Activated T-helper 9 cell treated with anti-CD3 and anti-CD28 coated beads, Interleukin-2, amount 50 U/mL, for 16 hours (primary cell): ENCODE results near the gene ANGPTL5.
A peak's percentile ranks its signal among the peaks of the same experiment; 100 is the strongest.
"Not testable (repeated sequence)": the region's sequence is repeated elsewhere in the genome, so short reads cannot be mapped to it uniquely, and the experiment has no call there.

Experiments
- DNase-seq: peaks from one replicate; pipeline ENCODE4 v3.0.0-alpha.2; 2020; ENCODE audit warnings: low read depth

The ANGPTL5 gene

GRCh38 chr11:101916422-101916821, at the start of gene ANGPTL5:
ANGPTL5 (minus strand) TSS chr11:101916522; CDS start chr11:101907909, 8,613 bp downstream.
- no peak for DNase-seq

- not testable (repeated sequence) for DNase-seq
These were observed 47.9 kb upstream of the ANGPTL5 start for GRCh38 chr11:101964200-101964599.

DNA sequence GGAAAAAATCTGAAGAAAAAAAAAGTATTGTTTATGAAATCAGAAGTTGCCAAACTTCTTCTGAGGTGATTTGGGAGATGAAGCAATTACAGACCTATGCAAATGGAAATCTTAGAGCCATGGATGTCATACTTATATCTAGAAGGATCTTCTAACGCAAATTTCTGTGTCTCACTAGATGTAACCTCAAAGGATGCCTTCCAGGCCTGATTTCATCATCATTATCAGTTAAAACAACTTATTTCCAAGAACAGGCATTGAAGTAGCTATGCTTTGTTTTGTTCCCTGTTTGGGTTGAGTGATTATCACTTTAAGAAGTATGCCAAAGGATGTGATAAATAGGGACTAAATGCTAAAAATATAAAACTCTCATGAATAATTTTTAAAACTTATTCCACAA, 43.9 kb upstream of the ANGPTL5 start:
- DNase-seq = no peak

GRCh38 chr11:101955701-101956100, 39.4 kb upstream of the ANGPTL5 start:
- DNase-seq = no peak

- DNase-seq = no peak
These were observed 39.0 kb upstream of the ANGPTL5 start for GRCh38 chr11:101955278-101955677.

- DNase-seq = no peak
These were observed 33.4 kb upstream of the ANGPTL5 start for GRCh38 chr11:101949680-101950220.

GRCh38 chr11:101945448-101945847, 29.1 kb upstream of the ANGPTL5 start:
- DNase-seq = no peak

DNA sequence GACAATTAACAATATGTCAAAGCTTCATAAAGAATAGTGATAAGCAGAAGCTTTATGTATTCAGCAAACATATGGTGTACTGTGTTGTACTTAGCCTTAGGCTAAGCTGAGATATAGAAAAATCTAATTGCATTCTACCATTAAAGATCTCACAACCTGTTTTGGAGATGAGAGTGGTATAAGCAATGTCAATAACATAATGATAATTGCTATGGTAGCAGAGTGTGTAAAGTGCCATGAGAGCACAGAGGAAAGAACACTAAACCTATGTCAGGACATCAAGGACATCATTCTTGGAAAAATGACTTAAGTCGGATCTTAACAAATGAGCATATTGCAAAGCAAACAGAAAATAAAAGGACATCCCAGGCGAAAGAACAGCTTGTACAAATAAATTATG, 28.6 kb upstream of the ANGPTL5 start:
- DNase-seq = no peak

- no peak for DNase-seq
These were observed 24.7 kb upstream of the ANGPTL5 start for GRCh38 chr11:101940901-101941520.

GRCh38 chr11:101931692-101932091, 15.4 kb upstream of the ANGPTL5 start:
- DNase-seq = no peak

- no peak for DNase-seq
These were observed 13.1 kb upstream of the ANGPTL5 start for GRCh38 chr11:101929294-101929915.

- DNase-seq = no peak
These were observed 7.2 kb upstream of the ANGPTL5 start for GRCh38 chr11:101923554-101923953.

DNA sequence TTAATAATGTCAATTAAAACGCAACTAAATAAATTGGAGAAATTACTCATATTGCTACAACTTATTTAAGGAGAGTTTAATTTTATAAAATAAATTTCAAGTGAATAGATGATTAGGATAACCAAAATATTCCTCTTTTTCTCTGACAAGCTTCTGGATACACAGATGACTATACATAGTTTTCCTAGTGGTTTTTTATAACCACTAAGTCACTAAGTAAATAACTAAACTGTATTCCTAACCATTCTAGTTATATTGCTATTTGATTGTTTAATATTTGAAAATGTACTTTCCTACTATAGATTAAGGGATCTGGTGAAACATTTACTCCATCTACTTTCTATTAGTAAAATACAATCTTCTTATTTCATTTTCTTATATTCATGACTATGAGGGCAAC, 4.7 kb upstream of the ANGPTL5 start:
- no peak for DNase-seq

DNA sequence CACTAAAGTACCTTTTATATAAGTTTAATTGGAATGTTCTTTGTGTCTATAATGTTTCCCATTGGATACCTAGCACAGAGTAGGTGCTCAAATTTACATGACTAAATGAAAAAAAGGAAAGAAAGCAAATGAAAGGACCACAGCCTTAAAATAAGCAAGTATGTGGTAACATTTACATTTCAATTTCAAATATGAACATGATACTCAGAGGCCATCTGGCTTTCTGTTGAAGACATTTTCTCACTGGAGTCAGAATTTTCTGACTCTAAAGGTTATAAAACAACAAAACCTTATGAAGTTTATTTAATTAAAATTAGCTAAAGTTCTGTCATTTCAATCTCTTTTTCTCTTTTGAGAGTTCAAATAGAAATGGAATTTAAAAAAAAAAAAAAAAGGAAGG, 904 bp upstream of the ANGPTL5 start:
- no peak for DNase-seq

DNA sequence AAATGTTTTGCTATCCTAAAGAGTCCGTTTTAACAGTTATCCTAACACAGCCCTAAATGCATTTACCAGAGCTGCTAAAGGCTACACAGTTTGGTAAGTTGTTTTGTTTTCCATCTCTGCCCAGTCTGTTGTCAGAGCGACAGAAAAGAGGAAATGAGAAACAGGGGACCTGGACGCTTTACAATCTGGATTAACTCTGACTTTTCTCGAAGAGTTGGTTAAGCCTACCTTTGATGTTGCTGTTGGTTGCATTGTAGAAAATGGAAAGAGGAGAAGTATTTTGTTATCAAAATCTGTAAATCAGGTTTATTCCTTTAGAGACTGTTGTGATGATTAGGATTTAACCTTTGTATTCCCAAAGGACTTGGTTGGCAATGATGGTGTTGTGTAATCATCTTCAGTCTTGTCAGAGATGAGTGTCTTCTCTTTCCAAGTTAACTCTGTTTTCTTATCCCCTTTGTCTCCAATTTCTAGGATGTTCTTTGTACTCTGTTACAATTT, 481 bp downstream of the ANGPTL5 start:
- DNase-seq = no peak

DNA sequence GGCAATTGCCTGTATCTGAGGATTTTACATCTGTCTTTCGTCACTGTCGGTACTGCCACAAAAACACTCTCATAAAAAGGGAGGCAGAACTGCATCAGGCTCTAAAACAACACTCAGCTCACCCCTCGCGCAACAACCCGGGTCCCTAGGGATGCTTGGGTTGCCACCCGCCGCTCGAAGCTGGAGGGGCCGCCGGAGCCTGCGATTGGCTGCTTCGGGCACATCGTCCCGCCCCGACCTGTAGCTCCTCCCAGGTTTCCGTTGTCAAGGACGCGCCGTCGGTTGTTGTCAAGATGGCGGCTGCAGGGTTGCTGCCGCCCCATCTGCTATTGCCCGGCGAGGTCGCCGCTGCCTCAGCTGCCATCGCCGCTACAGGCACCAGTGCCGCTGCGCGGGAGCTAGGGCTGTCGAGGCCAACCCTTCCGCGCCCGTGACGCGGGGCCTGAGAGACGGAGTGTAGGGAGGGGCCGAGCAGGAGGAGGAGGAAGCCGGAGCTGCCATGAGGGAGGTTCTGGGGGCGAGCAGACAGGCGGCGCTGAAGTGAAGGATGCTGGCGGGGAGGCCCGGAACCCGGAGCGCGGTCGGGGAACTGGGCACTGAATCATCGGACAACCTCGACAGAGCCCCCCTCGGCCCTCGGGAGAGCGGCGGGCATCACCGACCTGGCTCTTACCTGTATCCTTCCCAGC, 1.4 kb downstream of the ANGPTL5 start, which contains the start of gene CEP126:
Gene CEP126 (plus strand): TSS at position 273 of the 689 bp plus-strand sequence. CDS start 275 bp downstream, at position 548.
- DNase-seq = peak; percentile 88

DNA sequence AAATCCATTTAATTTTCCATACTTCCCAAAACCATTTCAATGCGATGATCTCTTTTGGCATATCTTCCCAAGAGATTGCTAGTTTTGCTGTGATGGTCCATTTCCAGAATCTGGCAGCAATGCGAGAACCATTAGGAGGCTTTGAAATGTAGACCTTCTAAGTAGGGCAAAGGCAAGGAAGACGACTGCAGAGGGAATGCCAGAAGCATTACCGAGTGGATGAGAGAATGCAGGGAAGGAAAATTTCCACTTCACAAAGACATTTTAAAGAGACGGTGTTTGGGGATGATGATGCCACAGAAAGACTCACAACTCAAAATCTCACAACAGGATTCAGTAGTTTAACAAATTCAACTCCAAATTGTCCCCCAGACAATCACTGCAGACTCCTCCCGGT, 2.0 kb downstream of the ANGPTL5 start:
- no peak for DNase-seq

- no peak for DNase-seq
These were observed 2.7 kb downstream of the ANGPTL5 start for GRCh38 chr11:101913656-101914055.

DNA sequence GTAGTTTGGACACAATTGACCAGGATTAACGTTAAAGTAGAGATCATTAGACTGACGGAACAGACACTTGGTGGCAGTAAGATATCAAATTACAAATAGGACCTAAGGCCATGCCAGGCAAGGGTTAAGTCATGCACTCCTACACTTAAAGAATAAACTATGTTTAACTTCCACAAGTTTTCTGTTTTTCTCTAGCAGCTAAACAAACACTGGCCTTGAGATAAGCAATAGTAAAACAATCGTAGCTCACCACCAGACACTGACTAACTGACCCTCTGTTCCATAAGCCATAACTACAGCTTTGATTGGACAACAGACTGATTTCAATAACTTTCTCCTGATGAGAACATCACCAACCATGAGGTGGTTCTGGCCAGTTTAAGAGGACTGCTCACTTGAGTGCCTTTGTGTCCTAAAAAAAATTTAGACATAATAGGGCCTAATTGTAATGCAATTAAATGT, 3.5 kb downstream of the ANGPTL5 start:
- DNase-seq = no peak

GRCh38 chr11:101909087-101909486, 7.2 kb downstream of the ANGPTL5 start:
- no peak for DNase-seq

DNA sequence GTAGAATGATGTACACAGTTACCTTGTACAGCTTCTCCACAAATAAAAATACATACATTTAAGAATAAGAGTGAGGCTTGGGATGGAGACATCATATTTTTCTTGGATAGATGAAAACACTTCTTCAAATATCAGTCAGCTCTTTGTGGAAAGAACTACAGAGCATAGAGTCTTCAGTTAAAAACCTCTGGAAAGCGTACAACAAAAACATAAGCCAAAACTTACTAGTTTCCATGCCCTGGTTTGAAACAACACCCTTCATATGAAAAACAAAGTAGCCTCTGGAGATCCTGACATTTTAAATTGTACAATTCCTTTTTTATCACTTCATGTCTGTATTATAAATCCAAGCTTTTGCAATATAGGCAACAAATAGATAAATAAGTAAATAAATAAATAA, 8.5 kb downstream of the ANGPTL5 start:
- no peak for DNase-seq

DNA sequence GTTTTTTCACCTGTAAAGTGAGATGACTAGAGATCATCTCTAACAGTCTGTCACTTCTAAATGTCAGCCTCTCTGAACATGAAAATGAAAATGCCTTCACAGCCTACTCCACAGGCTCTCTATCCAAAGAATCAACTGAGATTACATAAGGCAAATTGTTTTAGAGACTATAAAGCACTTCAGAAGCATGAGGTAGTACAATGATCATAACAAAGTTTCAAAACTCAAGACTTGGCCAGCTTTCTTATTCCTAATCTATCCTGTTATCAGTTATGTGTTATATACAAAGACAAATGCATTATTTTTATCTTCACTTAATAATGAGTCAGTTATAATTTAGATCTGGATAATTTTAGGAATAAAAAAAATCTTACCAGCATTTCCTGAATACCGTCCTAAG, 21.8 kb downstream of the ANGPTL5 start:
- no peak for DNase-seq

GRCh38 chr11:101889767-101890166, 26.6 kb downstream of the ANGPTL5 start:
- DNase-seq = no peak
